BLaER1 treated with 17β-estradiol and CSF1 and Interleukin-3, amounts not matched to agents 10 nM and 100 nM (cell line): ENCODE data around the gene ARSJ.

Experiments used
- H3K27ac ChIP-seq, 11 experiments: shearing (Covaris generic); formaldehyde crosslinking; 2 replicates each; pipeline ENCODE4 v1.8.1; 2022
- H3K27me3 ChIP-seq, 11 experiments: shearing (Covaris generic); formaldehyde crosslinking; 2 replicates each; pipeline ENCODE4 v1.8.1; 2022
- H3K36me3 ChIP-seq, 11 experiments: shearing (Covaris generic); formaldehyde crosslinking; 2 replicates each; pipeline ENCODE4 v1.8.1; 2022
- H3K4me1 ChIP-seq, 10 experiments: shearing (Covaris generic); formaldehyde crosslinking; 2 replicates each; pipeline ENCODE4 v1.8.1; 2022
- H3K4me2 ChIP-seq, 11 experiments: shearing (Covaris generic); formaldehyde crosslinking; 2 replicates each; pipeline ENCODE4 v1.8.1; 2022
- H3K4me3 ChIP-seq, 10 experiments: shearing (Covaris generic); formaldehyde crosslinking; 2 replicates each; pipeline ENCODE4 v1.8.1; 2022
- H3K9ac ChIP-seq, 11 experiments: shearing (Covaris generic); formaldehyde crosslinking; 2 replicates each; pipeline ENCODE4 v1.8.1; 2022
- H3K9me3 ChIP-seq, 11 experiments: shearing (Covaris generic); formaldehyde crosslinking; replicated peaks in 1 of 11; 2 replicates each; pipeline ENCODE4 v1.8.1; 2022
- H4K20me1 ChIP-seq, 11 experiments: shearing (Covaris generic); formaldehyde crosslinking; 2 replicates each; pipeline ENCODE4 v1.8.1; 2022
- Cebpa-rat ChIP-seq, 11 experiments: shearing (Covaris generic); IDR thresholded peaks; 2 replicates each; pipeline ENCODE4 v1.8.1; 2022

The ARSJ gene

GRCh38 chr4:113901994-113902787 lies 77.3 kb downstream of the ARSJ start:
- Histone ChIP-seq H3K4me3 (no peak overlapping the region), H3K27ac (no peak overlapping the region), H3K27me3 (no peaks in the 10 kb centered on the region), H3K4me2 (no peak overlapping the region), H3K4me1 (peaks cover 4 to 20% (median 7%) of the 10 kb centered on the region in 10 experiments; a peak in 13 of 20 replicates), H4K20me1 (no peaks in the 10 kb centered on the region), H3K9ac (no peak overlapping the region), H3K9me3 (no peaks in the 10 kb centered on the region), H3K36me3 (no peaks in the 10 kb centered on the region)
- no peak for TF ChIP-seq Cebpa-rat (IDR thresholded peaks at IDR 0.05)

- no peak for TF ChIP-seq Cebpa-rat (IDR thresholded peaks at IDR 0.05)
- no peaks in the 10 kb centered on the region for H4K20me1 ChIP-seq
- H3K9me3 ChIP-seq = no peaks in the 10 kb centered on the region
- H3K4me1 ChIP-seq = peaks cover 4 to 20% (median 7%) of the 10 kb centered on the region in 10 experiments; a peak in 13 of 20 replicates
- H3K4me3 ChIP-seq = no peak overlapping the region
- no peaks in the 10 kb centered on the region for H3K36me3 ChIP-seq
- peak overlapping the region in 1 of 11 experiments; percentile 9; a peak in 1 of 22 replicates for H3K9ac ChIP-seq
- no peaks in the 10 kb centered on the region for H3K27me3 ChIP-seq
- peak overlapping the region in 3 of 11 experiments; percentile 7 to 44 (median 24); a peak in 4 of 22 replicates for H3K27ac ChIP-seq
- peak overlapping the region in 8 of 11 experiments; percentile 4 to 67 (median 16); a peak in 6 of 22 replicates for H3K4me2 ChIP-seq
Measured at GRCh38 chr4:113899271-113900070, 80.0 kb downstream of the ARSJ start.

- Histone ChIP-seq H3K4me1 (no peaks in the 10 kb centered on the region), H4K20me1 (no peaks in the 10 kb centered on the region), H3K4me3 (no peak overlapping the region), H3K4me2 (no peak overlapping the region), H3K9me3 (peaks cover 0 to 16% (median 9%) of the 10 kb centered on the region in 11 experiments; a peak in 15 of 22 replicates), H3K27ac (no peak overlapping the region), H3K27me3 (no peaks in the 10 kb centered on the region), H3K9ac (no peak overlapping the region), H3K36me3 (peaks cover 0 to 5% (median 0%) of the 10 kb centered on the region in 11 experiments; a peak in 1 of 22 replicates)
- TF ChIP-seq Cebpa-rat (IDR thresholded peaks at IDR 0.05) = no peak
Measured at GRCh38 chr4:113893546-113893945, 85.9 kb downstream of the ARSJ start.

GRCh38 chr4:113888006-113888405 lies 91.4 kb downstream of the ARSJ start:
- peaks cover 0 to 5% (median 0%) of the 10 kb centered on the region in 11 experiments; a peak in 1 of 22 replicates for H3K36me3 ChIP-seq
- H3K4me1 ChIP-seq = no peaks in the 10 kb centered on the region
- H3K27me3 ChIP-seq = no peaks in the 10 kb centered on the region
- H3K4me3 ChIP-seq = no peak overlapping the region
- H3K9me3 ChIP-seq = peaks cover 0 to 16% (median 9%) of the 10 kb centered on the region in 11 experiments; a peak in 15 of 22 replicates
- no peak overlapping the region for H3K4me2 ChIP-seq
- no peak overlapping the region for H3K27ac ChIP-seq
- no peak overlapping the region for H3K9ac ChIP-seq
- no peaks in the 10 kb centered on the region for H4K20me1 ChIP-seq
- no peak for TF ChIP-seq Cebpa-rat (IDR thresholded peaks at IDR 0.05)

GRCh38 chr4:113885291-113885690 lies 94.2 kb downstream of the ARSJ start:
- Histone ChIP-seq H3K27ac (no peak overlapping the region), H3K9me3 (peaks cover 0 to 16% (median 9%) of the 10 kb centered on the region in 11 experiments; a peak in 15 of 22 replicates), H3K9ac (no peak overlapping the region), H4K20me1 (no peaks in the 10 kb centered on the region), H3K27me3 (no peaks in the 10 kb centered on the region), H3K36me3 (peaks cover 0 to 5% (median 0%) of the 10 kb centered on the region in 11 experiments; a peak in 1 of 22 replicates), H3K4me1 (no peaks in the 10 kb centered on the region), H3K4me2 (no peak overlapping the region), H3K4me3 (no peak overlapping the region)
- no peak for TF ChIP-seq Cebpa-rat (IDR thresholded peaks at IDR 0.05)

- H3K9ac ChIP-seq = no peak overlapping the region
- no peak overlapping the region for H3K4me3 ChIP-seq
- H3K9me3 ChIP-seq = peaks cover 0 to 9% (median 5%) of the 10 kb centered on the region in 11 experiments; a peak in 14 of 22 replicates
- no peak overlapping the region for H3K4me2 ChIP-seq
- 0 out of 22 replicates have a peak, but pooled peaks cover 0 to 3% (median 0%) of the 10 kb centered on the region in 11 experiments for H3K36me3 ChIP-seq
- no peaks in the 10 kb centered on the region for H3K4me1 ChIP-seq
- H4K20me1 ChIP-seq = no peaks in the 10 kb centered on the region
- TF ChIP-seq Cebpa-rat (IDR thresholded peaks at IDR 0.05) = no peak
- H3K27ac ChIP-seq = no peak overlapping the region
- no peaks in the 10 kb centered on the region for H3K27me3 ChIP-seq
Measured at GRCh38 chr4:113884655-113885054, 94.8 kb downstream of the ARSJ start.

GRCh38 chr4:113882668-113883067 lies 96.8 kb downstream of the ARSJ start:
- Histone ChIP-seq H3K9me3 (no peaks in the 10 kb centered on the region), H3K4me2 (no peak overlapping the region)

GRCh38 chr4:113881256-113881655 lies 98.2 kb downstream of the ARSJ start:
- Histone ChIP-seq H3K36me3 (no peaks in the 10 kb centered on the region), H3K9ac (no peak overlapping the region), H3K4me2 (no peak overlapping the region), H3K27me3 (no peaks in the 10 kb centered on the region), H3K27ac (no peak overlapping the region), H3K4me1 (no peaks in the 10 kb centered on the region), H3K4me3 (no peak overlapping the region), H4K20me1 (no peaks in the 10 kb centered on the region), H3K9me3 (no peaks in the 10 kb centered on the region)
- no peak for TF ChIP-seq Cebpa-rat (IDR thresholded peaks at IDR 0.05)

More at GRCh38 chr4:113882668-113883067, 96.8 kb downstream of the ARSJ start:
- no peaks in the 10 kb centered on the region for H4K20me1 ChIP-seq
- H3K4me3 ChIP-seq = no peak overlapping the region
- H3K27me3 ChIP-seq = no peaks in the 10 kb centered on the region
- no peaks in the 10 kb centered on the region for H3K36me3 ChIP-seq
- TF ChIP-seq Cebpa-rat (IDR thresholded peaks at IDR 0.05) = no peak
- H3K27ac ChIP-seq = no peak overlapping the region
- no peaks in the 10 kb centered on the region for H3K4me1 ChIP-seq
- no peak overlapping the region for H3K9ac ChIP-seq
